Measurements from ENCODE around the gene CTRB2.
"Not testable (repeated sequence)": the region's sequence is repeated elsewhere in the genome, so short reads cannot be mapped to it uniquely, and the experiment has no call there.

Gene CTRB2

GRCh38 chr16:75241955-75242354 is 35.0 kb upstream of the CTRB2 start:
- DNase-seq, result no peak

- no peak for DNase-seq
These were observed 34.5 kb upstream of the CTRB2 start for GRCh38 chr16:75241412-75241811.

- not testable (repeated sequence) for DNase-seq
These were observed 33.7 kb upstream of the CTRB2 start for GRCh38 chr16:75240633-75241032.

- DNase-seq, result no peak
These were observed 32.7 kb upstream of the CTRB2 start for GRCh38 chr16:75239542-75240122.

- DNase-seq, result no peak
These were observed 32.0 kb upstream of the CTRB2 start for GRCh38 chr16:75238853-75239541.

- DNase-seq, result no peak
These were observed 31.3 kb upstream of the CTRB2 start for GRCh38 chr16:75238132-75238852.

GRCh38 chr16:75237398-75238131 is 30.6 kb upstream of the CTRB2 start:
- no peak for DNase-seq

- DNase-seq, result no peak
These were observed 29.9 kb upstream of the CTRB2 start for GRCh38 chr16:75236736-75237397.

- no peak for DNase-seq
These were observed 29.3 kb upstream of the CTRB2 start for GRCh38 chr16:75236232-75236631.

GRCh38 chr16:75235721-75236193 is 28.8 kb upstream of the CTRB2 start:
- DNase-seq, result no peak

- no peak for DNase-seq
These were observed 28.1 kb upstream of the CTRB2 start for GRCh38 chr16:75234856-75235696.

GRCh38 chr16:75233611-75233938 is 26.6 kb upstream of the CTRB2 start:
- no peak for DNase-seq

- DNase-seq, result no peak
These were observed 24.6 kb upstream of the CTRB2 start for GRCh38 chr16:75231570-75231969.

- DNase-seq, result no peak
These were observed 23.6 kb upstream of the CTRB2 start for GRCh38 chr16:75230471-75231110.

GRCh38 chr16:75229172-75230031 is 22.4 kb upstream of the CTRB2 start:
- no peak for DNase-seq

GRCh38 chr16:75228143-75228976 is 21.4 kb upstream of the CTRB2 start:
- no peak for DNase-seq

GRCh38 chr16:75227361-75228142 is 20.6 kb upstream of the CTRB2 start:
- DNase-seq, result no peak

- no peak for DNase-seq
These were observed 19.8 kb upstream of the CTRB2 start for GRCh38 chr16:75226550-75227360.

All from central memory CD4-positive, alpha-beta T cell (primary cell).